Fibroblast of villous mesenchyme (primary cell): ENCODE measurements around the gene RXFP2. TPM values are rescaled to one million over a fixed set of nuclear protein-coding genes. Genes with fewer than 3 reads are reported as not detected.

Experiments used
- DNase-seq: peaks from one replicate; pipeline ENCODE4 v3.0.0-alpha.2; 2010; ENCODE audit warnings: low read depth
- H3K4me3 ChIP-seq: 2 replicates; pipeline ENCODE4 v1.5.1; 2011; ENCODE audit warnings: low read depth, mild to moderate bottlenecking, low read length
- CTCF ChIP-seq: IDR thresholded peaks from 2 replicates; pipeline ENCODE4 v1.5.1; 2012; ENCODE audit warnings: low read depth, mild to moderate bottlenecking, low read length; ENCODE audit not compliant: insufficient read depth
- total RNA-seq: library from RNA; depleted of rRNA; stranded (reverse); fragments of >200 nt; gene quantifications from 2 replicates; pipeline ENCODE4 v1.2.3, GENCODE V29; 2012

The RXFP2 gene
- total RNA-seq, 1 donor: not detected

- no peak for DNase-seq
- no peak for TF ChIP-seq CTCF
- no peak overlapping the region for H3K4me3 ChIP-seq
These were observed 20.1 kb upstream of the RXFP2 start for GRCh38 chr13:31719214-31719613.

GRCh38 chr13:31722673-31723072 is 16.7 kb upstream of the RXFP2 start:
- TF ChIP-seq CTCF: no peak
- DNase-seq: no peak
- H3K4me3 ChIP-seq: no peak overlapping the region

- no peak for TF ChIP-seq CTCF
- H3K4me3 ChIP-seq: no peak overlapping the region
- no peak for DNase-seq
These were observed 13.5 kb upstream of the RXFP2 start for GRCh38 chr13:31725841-31726240.

- no peak for TF ChIP-seq CTCF
- no peak overlapping the region for H3K4me3 ChIP-seq
- DNase-seq: no peak
These were observed 7.4 kb upstream of the RXFP2 start for GRCh38 chr13:31731921-31732320.

- peak; percentile 15 for DNase-seq
- peak overlapping the region; percentile 34 for H3K4me3 ChIP-seq
- TF ChIP-seq CTCF: no peak
These were observed 6.3 kb upstream of the RXFP2 start for GRCh38 chr13:31733066-31733465.

GRCh38 chr13:31733647-31734046 is 5.7 kb upstream of the RXFP2 start:
- no peak for TF ChIP-seq CTCF
- H3K4me3 ChIP-seq: no peak overlapping the region
- DNase-seq: no peak

- peak; percentile 98 for TF ChIP-seq CTCF
- no peak overlapping the region for H3K4me3 ChIP-seq
- DNase-seq: peak; percentile 76
These were observed 2.9 kb downstream of the RXFP2 start for GRCh38 chr13:31742097-31742734.
